H1 (cell line): ENCODE data around the gene TNS3. TPM values are rescaled to one million over a fixed set of nuclear protein-coding genes. Genes with fewer than 3 reads are reported as not detected.

Experiments
- CTCF ChIA-PET: fragments of 300-600 bp; sonication (Branson Sonifier 250); formaldehyde crosslinking; loops from one replicate; lab custom pipeline; 2021; ENCODE audit not compliant: partially characterized antibody; lab: Charles Lee
- POLR2A ChIA-PET: fragments of 300-600 bp; sonication (Branson Sonifier 250); formaldehyde crosslinking; loops from one replicate; lab custom pipeline; 2021; ENCODE audit warnings: inconsistent platforms; ENCODE audit not compliant: partially characterized antibody; lab: Charles Lee
- DNase-seq, 2 experiments: peaks; one replicate each; pipeline versions ENCODE4 v3.0.0 to v3.0.0-alpha.2; 2010 to 2022; ENCODE audit warnings: low spot score in 2 of 2, low read depth in 1 of 2, mixed read lengths in 1 of 2
- FAIRE-seq: peaks from 2 replicates; lab custom pipeline; 2011; peaks lifted over from hg19 to GRCh38; lab: Jason Lieb, UNC
- H2AFZ ChIP-seq: 2 replicates; pipeline ENCODE4 v1.8.1; 2012; ENCODE audit warnings: low read length, inconsistent platforms
- H2AK5ac ChIP-seq: 2 replicates; pipeline ENCODE4 v1.6.1; 2013; ENCODE audit warnings: low read depth, low read length
- H2BK120ac ChIP-seq: replicated peaks from 2 replicates; pipeline ENCODE3; 2013; ENCODE audit warnings: low read depth, low read length, inconsistent platforms
- H2BK12ac ChIP-seq: 2 replicates; pipeline ENCODE4 v1.6.1; 2013; ENCODE audit warnings: low read depth, low read length
- H2BK15ac ChIP-seq: 2 replicates; pipeline ENCODE4 v1.6.1; 2013; ENCODE audit warnings: low read length
- H2BK20ac ChIP-seq: 2 replicates; pipeline ENCODE4 v1.6.1; 2013; ENCODE audit warnings: low read length
- H2BK5ac ChIP-seq: 2 replicates; pipeline ENCODE4 v1.6.1; 2013; ENCODE audit warnings: low read depth, low read length
- H3K14ac ChIP-seq: 2 replicates; pipeline ENCODE4 v1.6.1; 2013; ENCODE audit warnings: inconsistent platforms; ENCODE audit not compliant: insufficient read length
- H3K18ac ChIP-seq: 2 replicates; pipeline ENCODE4 v1.6.1; 2013; ENCODE audit warnings: low read length; ENCODE audit errors: extremely low read depth
- H3K23ac ChIP-seq: 2 replicates; pipeline ENCODE4 v1.6.1; 2013; ENCODE audit warnings: inconsistent platforms; ENCODE audit not compliant: insufficient read length
- H3K23me2 ChIP-seq: 2 replicates; pipeline ENCODE4 v1.6.1; 2013; ENCODE audit warnings: low read depth, low read length
- H3K27ac ChIP-seq: 2 replicates; pipeline ENCODE4 v1.6.1; 2011; ENCODE audit warnings: low read depth, low read length, inconsistent platforms
- H3K27me3 ChIP-seq, 4 experiments: replicated peaks in 1 of 4; 1 replicate in 1 of 4; 2 replicates in 3 of 4; pipeline versions ENCODE4 v1.6.1 to v1.8.1; 2011 to 2013; ENCODE audit warnings: low read length in 3 of 4, mild to moderate bottlenecking in 3 of 4, inconsistent platforms in 2 of 4, mixed read lengths in 2 of 4, moderate library complexity in 1 of 4; ENCODE audit not compliant: control insufficient read depth in 3 of 4, insufficient read depth in 3 of 4; ENCODE audit errors: extremely low read depth in 1 of 4
- H3K36me3 ChIP-seq, 4 experiments: 2 replicates each; pipeline versions ENCODE4 v1.6.1 to v1.8.1; 2011 to 2013; ENCODE audit warnings: mild to moderate bottlenecking in 4 of 4, low read length in 3 of 4, moderate library complexity in 2 of 4, control low read depth in 1 of 4, inconsistent platforms in 1 of 4; ENCODE audit not compliant: insufficient read depth in 4 of 4, control insufficient read depth in 2 of 4
- H3K4ac ChIP-seq: replicated peaks from 2 replicates; pipeline ENCODE3; 2013; ENCODE audit warnings: low read length, low read depth, mixed read lengths, inconsistent platforms; ENCODE audit not compliant: insufficient read length
- H3K4me1 ChIP-seq, 4 experiments: replicated peaks in 1 of 4; 1 replicate in 1 of 4; 2 replicates in 3 of 4; pipeline versions ENCODE4 v1.6.1 to v1.8.1; 2011 to 2013; ENCODE audit warnings: low read length in 3 of 4, inconsistent platforms in 2 of 4, mixed read lengths in 1 of 4; ENCODE audit not compliant: insufficient read depth in 4 of 4, control insufficient read depth in 3 of 4
- H3K4me2 ChIP-seq, 2 experiments: 2 replicates each; pipeline versions ENCODE4 v1.6.1 to v1.8.1; 2011 to 2013; ENCODE audit warnings: low read depth in 2 of 2, low read length in 2 of 2, control low read depth in 1 of 2, inconsistent platforms in 1 of 2, mild to moderate bottlenecking in 1 of 2; ENCODE audit not compliant: insufficient read depth in 1 of 2
- H3K4me3 ChIP-seq, 4 experiments: fragments of 200-600, 300-600 bp in 1 of 4; sonication (generic), shearing (Covaris generic), sonication (Bioruptor Twin) in 1 of 4; 2 replicates each; pipeline versions ENCODE4 v1.5.1 to v1.8.1; 2011 to 2016; ENCODE audit warnings: low read length in 4 of 4, low read depth in 3 of 4, control low read depth in 2 of 4, inconsistent platforms in 2 of 4, mild to moderate bottlenecking in 2 of 4, mixed read lengths in 1 of 4, moderate library complexity in 1 of 4; ENCODE audit not compliant: insufficient read depth in 2 of 4; ENCODE audit errors: extremely low read depth in 1 of 4
- H3K56ac ChIP-seq: replicated peaks from 2 replicates; pipeline ENCODE3; 2013; ENCODE audit warnings: low read depth, mild to moderate bottlenecking, mixed read lengths, low read length, inconsistent platforms; ENCODE audit not compliant: insufficient read length
- H3K79me1 ChIP-seq: 2 replicates; pipeline ENCODE4 v1.6.1; 2013; ENCODE audit warnings: low read depth, low read length, control low read depth
- H3K79me2 ChIP-seq, 2 experiments: 2 replicates each; pipeline versions ENCODE4 v1.6.1 to v1.8.1; 2012 to 2013; ENCODE audit warnings: low read length in 2 of 2, mild to moderate bottlenecking in 2 of 2, inconsistent platforms in 1 of 2; ENCODE audit not compliant: insufficient read depth in 2 of 2, control insufficient read depth in 1 of 2
- H3K9ac ChIP-seq, 4 experiments: replicated peaks in 1 of 4; 1 replicate in 1 of 4; 2 replicates in 3 of 4; pipeline versions ENCODE4 v1.6.1 to v1.8.1; 2011 to 2013; ENCODE audit warnings: low read depth in 3 of 4, low read length in 3 of 4, control low read depth in 2 of 4, mild to moderate bottlenecking in 2 of 4, moderate library complexity in 2 of 4, inconsistent platforms in 1 of 4; ENCODE audit errors: extremely low read depth in 1 of 4
- H3K9me3 ChIP-seq, 2 experiments: 2 replicates each; pipeline versions ENCODE4 v1.6.1 to v1.8.1; 2012 to 2013; ENCODE audit warnings: mild to moderate bottlenecking in 2 of 2, moderate library complexity in 2 of 2, control low read depth in 1 of 2, inconsistent platforms in 1 of 2, low read depth in 1 of 2, low read length in 1 of 2, mixed read lengths in 1 of 2; ENCODE audit not compliant: insufficient read depth in 2 of 2
- H4K20me1 ChIP-seq, 2 experiments: replicated peaks in 1 of 2; 2 replicates each; pipeline versions ENCODE3 to v1.8.1; 2011 to 2013; ENCODE audit warnings: inconsistent platforms in 2 of 2, low read length in 2 of 2, mild to moderate bottlenecking in 1 of 2; ENCODE audit not compliant: insufficient read depth in 2 of 2, control insufficient read depth in 1 of 2
- H4K5ac ChIP-seq: 2 replicates; pipeline ENCODE4 v1.6.1; 2013; ENCODE audit warnings: low read length, low read depth, mixed read lengths, inconsistent platforms; ENCODE audit not compliant: insufficient read length
- H4K8ac ChIP-seq: 2 replicates; pipeline ENCODE4 v1.8.0; 2013; ENCODE audit warnings: mild to moderate bottlenecking, moderate library complexity, low read length, inconsistent platforms; ENCODE audit not compliant: insufficient read depth; ENCODE audit errors: extremely low read depth
- H4K91ac ChIP-seq: replicated peaks from 2 replicates; pipeline ENCODE3; 2013; ENCODE audit warnings: low read length, mixed read lengths, inconsistent platforms; ENCODE audit not compliant: insufficient read length
- BCL11A ChIP-seq, 2 experiments: IDR thresholded peaks; one replicate each; pipeline ENCODE4 v1.6.1; 2011; ENCODE audit warnings: low read depth in 2 of 2, low read length in 2 of 2, mild to moderate bottlenecking in 2 of 2
- BRCA1 ChIP-seq: IDR thresholded peaks from 2 replicates; pipeline ENCODE4 v1.6.1; 2012; ENCODE audit warnings: low read depth, low read length, improper control_type of control experiment
- CBX5 ChIP-seq: fragments of 300-800, 300-1000 bp; sonication (generic); IDR thresholded peaks from 2 replicates; pipeline ENCODE4 v1.7.1; 2016; ENCODE audit warnings: antibody characterized with exemption, low read length, low read depth
- CHD2 ChIP-seq: IDR thresholded peaks from 2 replicates; pipeline ENCODE4 v1.6.1; 2012; ENCODE audit warnings: low read length, improper control_type of control experiment
- HDAC2 ChIP-seq, 2 experiments: fragments of 300-600 bp in 1 of 2; sonication (generic) in 1 of 2; IDR thresholded peaks; 2 replicates each; pipeline ENCODE4 v1.6.1; 2011 to 2012; ENCODE audit warnings: low read depth in 2 of 2, low read length in 2 of 2, mild to moderate bottlenecking in 2 of 2, moderate library complexity in 2 of 2, borderline replicate concordance in 1 of 2, inconsistent platforms in 1 of 2
- NANOG ChIP-seq: IDR thresholded peaks from 2 replicates; pipeline ENCODE4 v1.6.1; 2011; ENCODE audit warnings: low read length, low read depth, mild to moderate bottlenecking, inconsistent platforms; ENCODE audit not compliant: insufficient read depth, poor library complexity, severe bottlenecking
- RXRA ChIP-seq: IDR thresholded peaks from 2 replicates; pipeline ENCODE4 v1.6.1; 2011; ENCODE audit warnings: low read depth, mild to moderate bottlenecking, low read length, moderate library complexity; ENCODE audit not compliant: insufficient read depth
- SIX5 ChIP-seq: IDR thresholded peaks from 2 replicates; pipeline ENCODE4 v1.6.1; 2011; ENCODE audit warnings: mild to moderate bottlenecking, low read depth, low read length
- SP1 ChIP-seq: IDR thresholded peaks from 2 replicates; pipeline ENCODE4 v1.6.1; 2011; ENCODE audit warnings: low read depth, low read length
- SRF ChIP-seq: IDR thresholded peaks from 2 replicates; pipeline ENCODE4 v1.6.1; 2011; ENCODE audit warnings: mild to moderate bottlenecking, low read depth, low read length, moderate library complexity
- TEAD4 ChIP-seq: IDR thresholded peaks from 2 replicates; pipeline ENCODE4 v1.6.1; 2012; ENCODE audit warnings: low read depth, low read length, inconsistent platforms, mixed read lengths
- polyA plus RNA-seq, 7 experiments: library from polyadenylated mRNA; depleted of rRNA in 3 of 7; stranded (reverse) in 5 of 7; unstranded in 2 of 7; fragments of >200 nt in 5 of 7; fragments of 200-250 nt in 2 of 7; gene quantifications; 1 replicate in 5 of 7; 2 replicates in 1 of 7; 4 replicates in 1 of 7; pipeline versions ENCODE4 v1.2.1 to v1.2.3, GENCODE V29; 2011 to 2013; ENCODE audit warnings: missing spikeins in 2 of 7, mixed read lengths in 2 of 7
- total RNA-seq: library from RNA; stranded (reverse); fragmentation: NEBNext Ultra II Directional; extraction: Animal tissue kit (Norgen Biotek cat#: 25700); gene quantifications from 2 replicates; pipeline ENCODE4 v1.2.1, GENCODE V29; 2021
- TF ChIP-seq, protein P1 (sequence below): IDR thresholded peaks from 2 replicates; pipeline ENCODE4 v1.6.1; 2012; ENCODE audit warnings: low read length, inconsistent platforms
- TF ChIP-seq, protein P2 (sequence below): IDR thresholded peaks from 2 replicates; pipeline ENCODE4 v1.6.1; 2012; ENCODE audit warnings: inconsistent platforms

TNS3 gene
- total and polyA plus RNA-seq, 2 of the 8 experiments (the other 6 are each of a cell fraction or from before 2014, with no cell fraction given), result 11.9 to 24.2 TPM

DNA sequence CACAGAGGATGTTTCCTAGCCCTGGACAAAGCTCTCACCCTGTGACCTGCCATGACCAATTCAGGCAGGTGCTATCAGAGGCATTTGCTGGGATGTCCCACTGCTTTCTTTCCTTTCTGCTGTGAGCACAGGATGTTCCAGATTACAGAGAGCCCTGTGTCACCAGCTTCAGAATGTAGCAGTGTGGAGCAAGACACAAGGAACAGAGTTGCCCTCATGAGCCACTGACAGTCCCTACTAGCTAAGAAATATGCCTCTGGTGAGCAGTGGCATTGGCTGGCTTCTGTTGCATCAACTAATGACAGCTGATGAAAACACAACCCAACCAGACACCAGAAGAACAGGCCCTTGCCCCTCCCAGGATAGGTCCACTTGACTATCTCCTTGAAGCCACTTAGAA lies 337.2 kb downstream of the TNS3 start:
- DNase-seq, result no peak
- CTCF ChIA-PET, result interaction anchor here (1.0 to 2.0 kb wide), 4 partner anchors 9 to 63 kb away, joined by 3 to 8 read pairs (median 4); no protein-coding TSS in a partner anchor
- TF ChIP-seq CHD2 (no peak), SP1 (no peak), HDAC2 (IDR thresholded peaks at IDR 0.05; ENCODE audit: borderline replicate concordance in 1 of 2, low read depth in 2 of 2, low read length in 2 of 2) (no peak), NANOG (no peak), BCL11A (IDR thresholded peaks at IDR 0.05; ENCODE audit: low read depth in 2 of 2, low read length in 2 of 2) (no peak), SIX5 (no peak), CBX5 (no peak), RXRA (no peak), BRCA1 (no peak), SRF (no peak), TEAD4 (no peak)
- TF ChIP-seq, protein P1, sequence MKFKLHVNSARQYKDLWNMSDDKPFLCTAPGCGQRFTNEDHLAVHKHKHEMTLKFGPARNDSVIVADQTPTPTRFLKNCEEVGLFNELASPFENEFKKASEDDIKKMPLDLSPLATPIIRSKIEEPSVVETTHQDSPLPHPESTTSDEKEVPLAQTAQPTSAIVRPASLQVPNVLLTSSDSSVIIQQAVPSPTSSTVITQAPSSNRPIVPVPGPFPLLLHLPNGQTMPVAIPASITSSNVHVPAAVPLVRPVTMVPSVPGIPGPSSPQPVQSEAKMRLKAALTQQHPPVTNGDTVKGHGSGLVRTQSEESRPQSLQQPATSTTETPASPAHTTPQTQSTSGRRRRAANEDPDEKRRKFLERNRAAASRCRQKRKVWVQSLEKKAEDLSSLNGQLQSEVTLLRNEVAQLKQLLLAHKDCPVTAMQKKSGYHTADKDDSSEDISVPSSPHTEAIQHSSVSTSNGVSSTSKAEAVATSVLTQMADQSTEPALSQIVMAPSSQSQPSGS, result no peak
- TF ChIP-seq, protein P2, sequence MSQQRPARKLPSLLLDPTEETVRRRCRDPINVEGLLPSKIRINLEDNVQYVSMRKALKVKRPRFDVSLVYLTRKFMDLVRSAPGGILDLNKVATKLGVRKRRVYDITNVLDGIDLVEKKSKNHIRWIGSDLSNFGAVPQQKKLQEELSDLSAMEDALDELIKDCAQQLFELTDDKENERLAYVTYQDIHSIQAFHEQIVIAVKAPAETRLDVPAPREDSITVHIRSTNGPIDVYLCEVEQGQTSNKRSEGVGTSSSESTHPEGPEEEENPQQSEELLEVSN, result no peak

More for the DNA sequence above, 337.2 kb downstream of the TNS3 start:
- H3K23me2 ChIP-seq, result no peaks in the 10 kb centered on the region
- no peak overlapping the region for H2BK20ac ChIP-seq
- no peak overlapping the region for H2AFZ ChIP-seq
- H3K79me2 ChIP-seq, result no peaks in the 10 kb centered on the region
- H2BK5ac ChIP-seq, result no peak overlapping the region
- no peak overlapping the region for H3K56ac ChIP-seq
- H3K14ac ChIP-seq, result no peak overlapping the region
- H3K18ac ChIP-seq, result no peak overlapping the region
- no peaks in the 10 kb centered on the region for H3K27me3 ChIP-seq
- no peak overlapping the region for H3K23ac ChIP-seq
- no peak overlapping the region for H3K9ac ChIP-seq
- H4K20me1 ChIP-seq, result no peaks in the 10 kb centered on the region
- FAIRE-seq, result no peak
- H4K5ac ChIP-seq, result no peak overlapping the region
- no peak overlapping the region for H4K91ac ChIP-seq
- H3K4ac ChIP-seq, result no peak overlapping the region
- H2BK15ac ChIP-seq, result no peak overlapping the region
- no peak overlapping the region for H3K4me3 ChIP-seq
- no peaks in the 10 kb centered on the region for H3K9me3 ChIP-seq
- H3K4me1 ChIP-seq, result no peaks in the 10 kb centered on the region
- POLR2A ChIA-PET, result no interaction called here
- H4K8ac ChIP-seq, result no peak overlapping the region
- no peaks in the 10 kb centered on the region for H3K79me1 ChIP-seq
- H2AK5ac ChIP-seq, result no peak overlapping the region
- H3K4me2 ChIP-seq, result no peak overlapping the region
- no peak overlapping the region for H2BK120ac ChIP-seq
- no peaks in the 10 kb centered on the region for H3K36me3 ChIP-seq
- no peak overlapping the region for H3K27ac ChIP-seq
- no peak overlapping the region for H2BK12ac ChIP-seq
